Fibroblast of lung (primary cell): Measurements from ENCODE around the gene UQCR11. TPM values are rescaled to one million over a fixed set of nuclear protein-coding genes. Genes with fewer than 3 reads are reported as not detected.

Source experiments
- DNase-seq, 2 donors: peaks; one replicate each; pipeline versions ENCODE4 v3.0.0 to v3.0.0-alpha.2; 2010; ENCODE audit warnings: low read depth in 2 of 2
- H2AFZ ChIP-seq: 2 replicates; pipeline ENCODE4 v1.5.1; 2012; ENCODE audit warnings: low read length, control low read depth, inconsistent platforms
- H3K27ac ChIP-seq: 2 replicates; pipeline ENCODE4 v1.5.1; 2011; ENCODE audit warnings: low read length, control low read depth; ENCODE audit not compliant: insufficient read depth
- H3K27me3 ChIP-seq: 2 replicates; pipeline ENCODE4 v1.5.1; 2011; ENCODE audit warnings: mild to moderate bottlenecking, low read length; ENCODE audit not compliant: control insufficient read depth, insufficient read depth
- H3K36me3 ChIP-seq: 2 replicates; pipeline ENCODE4 v1.5.1; 2011; ENCODE audit warnings: low read length; ENCODE audit not compliant: control insufficient read depth, insufficient read depth
- H3K4me1 ChIP-seq: 2 replicates; pipeline ENCODE4 v1.5.1; 2011; ENCODE audit warnings: low read length; ENCODE audit not compliant: control insufficient read depth, insufficient read depth; ENCODE audit errors: extremely low read depth
- H3K4me2 ChIP-seq: 2 replicates; pipeline ENCODE4 v1.5.1; 2011; ENCODE audit warnings: low read length, control low read depth; ENCODE audit not compliant: insufficient read depth; ENCODE audit errors: extremely low read depth
- H3K4me3 ChIP-seq, 4 experiments: fragments of 200-600 bp in 1 of 4; sonication (generic) in 1 of 4; replicated peaks in 1 of 4; 2 replicates each; pipeline ENCODE4 v1.5.1; 2011 to 2016; ENCODE audit warnings: low read length in 4 of 4, low read depth in 3 of 4, mild to moderate bottlenecking in 3 of 4, control low read depth in 2 of 4, inconsistent platforms in 1 of 4, mixed read lengths in 1 of 4; ENCODE audit not compliant: insufficient read depth in 1 of 4; ENCODE audit errors: control extremely low read depth in 1 of 4
- H3K79me2 ChIP-seq: 2 replicates; pipeline ENCODE4 v1.5.1; 2012; ENCODE audit warnings: mild to moderate bottlenecking, low read length, inconsistent platforms; ENCODE audit not compliant: control insufficient read depth, insufficient read depth
- H3K9ac ChIP-seq: 2 replicates; pipeline ENCODE4 v1.5.1; 2011; ENCODE audit warnings: mild to moderate bottlenecking, low read length, control low read depth; ENCODE audit not compliant: insufficient read depth
- H3K9me3 ChIP-seq: 2 replicates; pipeline ENCODE4 v1.5.1; 2012; ENCODE audit warnings: low read depth, low read length; ENCODE audit not compliant: control insufficient read depth, insufficient read depth
- H4K20me1 ChIP-seq: 2 replicates; pipeline ENCODE4 v1.5.1; 2011; ENCODE audit warnings: low read length; ENCODE audit not compliant: control insufficient read depth, insufficient read depth; ENCODE audit errors: extremely low read depth
- CTCF ChIP-seq, 2 donors: IDR thresholded peaks in 1 of 2; conservative IDR thresholded peaks in 1 of 2; 1 replicate in 1 of 2; 2 replicates in 1 of 2; pipeline ENCODE4 v1.5.1; 2011 to 2012; ENCODE audit warnings: low read length in 2 of 2, control low read depth in 1 of 2, inconsistent platforms in 1 of 2, low read depth in 1 of 2, mild to moderate bottlenecking in 1 of 2
- EZH2 ChIP-seq: IDR thresholded peaks from 2 replicates; pipeline ENCODE4 v1.5.1; 2012; ENCODE audit warnings: low read length, control low read depth, mild to moderate bottlenecking; ENCODE audit errors: missing control alignments
- polyA plus RNA-seq, 2 donors: library from polyadenylated mRNA; depleted of rRNA in 1 of 2; stranded (reverse) in 1 of 2; unstranded in 1 of 2; fragments of >200 nt; gene quantifications; 2 replicates each; pipeline ENCODE4 v1.2.1, GENCODE V29; 2011 to 2012; ENCODE audit warnings: missing spikeins in 1 of 2
- total RNA-seq: library from RNA; depleted of rRNA; stranded (reverse); fragments of >200 nt; gene quantifications from 2 replicates; pipeline ENCODE4 v1.2.1, GENCODE V29; 2014

The UQCR11 gene
- total and polyA plus RNA-seq, 2 donors (not counting 1 experiment from before 2014, with no cell fraction given), result 89.2 to 101 TPM

- H3K27me3 ChIP-seq, result no peaks in the 10 kb centered on the region
Observed at GRCh38 chr19:1606138-1606651, 933 bp upstream of the UQCR11 start.

GRCh38 chr19:1602091-1602707 is 3.1 kb downstream of the UQCR11 start:
- Histone ChIP-seq H3K9ac (no peak overlapping the region), H3K79me2 (peaks cover 51% of the 10 kb centered on the region), H3K4me1 (no peaks in the 10 kb centered on the region), H3K9me3 (no peaks in the 10 kb centered on the region), H4K20me1 (no peaks in the 10 kb centered on the region), H3K4me2 (no peak overlapping the region), H3K4me3 (no peak overlapping the region), H2AFZ (no peak overlapping the region), H3K36me3 (peaks cover 19% of the 10 kb centered on the region), H3K27me3 (no peaks in the 10 kb centered on the region), H3K27ac (no peak overlapping the region)
- DNase-seq, result no peak
- TF ChIP-seq CTCF (conservative IDR thresholded peaks at IDR 0.05 in 1 of 2, IDR thresholded peaks at IDR 0.05 in 1 of 2; ENCODE audit: low read depth in 1 of 2, low read length in 2 of 2) (no peak), EZH2 (no peak)

More at GRCh38 chr19:1606138-1606651, 933 bp upstream of the UQCR11 start:
- DNase-seq, result no peak
- H3K4me1 ChIP-seq, result no peaks in the 10 kb centered on the region
- no peaks in the 10 kb centered on the region for H3K9me3 ChIP-seq
- H3K4me2 ChIP-seq, result peak overlapping the region; percentile 52
- peaks cover 35% of the 10 kb centered on the region for H3K79me2 ChIP-seq
- peaks cover 13% of the 10 kb centered on the region for H3K36me3 ChIP-seq
- peak overlapping the region; percentile 31 to 99 (median 79) for H3K4me3 ChIP-seq
- TF ChIP-seq EZH2, result no peak
- TF ChIP-seq CTCF (conservative IDR thresholded peaks at IDR 0.05 in 1 of 2, IDR thresholded peaks at IDR 0.05 in 1 of 2; ENCODE audit: low read depth in 1 of 2, low read length in 2 of 2), result no peak
- peak overlapping the region; percentile 47 for H2AFZ ChIP-seq
- H4K20me1 ChIP-seq, result no peaks in the 10 kb centered on the region
- peak overlapping the region; percentile 58 for H3K27ac ChIP-seq
- no peak overlapping the region for H3K9ac ChIP-seq

GRCh38 chr19:1601613-1602064 is 3.6 kb downstream of the UQCR11 start:
- H2AFZ ChIP-seq, result no peak overlapping the region
- H3K9me3 ChIP-seq, result no peaks in the 10 kb centered on the region
- H3K27me3 ChIP-seq, result no peaks in the 10 kb centered on the region
- no peak overlapping the region for H3K27ac ChIP-seq
- H3K4me3 ChIP-seq, result no peak overlapping the region
- H3K4me1 ChIP-seq, result no peaks in the 10 kb centered on the region
- TF ChIP-seq CTCF (conservative IDR thresholded peaks at IDR 0.05 in 1 of 2, IDR thresholded peaks at IDR 0.05 in 1 of 2; ENCODE audit: low read depth in 1 of 2, low read length in 2 of 2) (peak; percentile 5 to 14), EZH2 (no peak)
- DNase-seq, result no peak
- H3K4me2 ChIP-seq, result no peak overlapping the region
- H3K36me3 ChIP-seq, result peaks cover 21% of the 10 kb centered on the region
- no peaks in the 10 kb centered on the region for H4K20me1 ChIP-seq
- peaks cover 51% of the 10 kb centered on the region for H3K79me2 ChIP-seq
- no peak overlapping the region for H3K9ac ChIP-seq
